NCI-H69 (cell line): ENCODE data around the gene HDAC9.

Source experiments
- DNase-seq: peaks from one replicate; lab custom pipeline; 2025; lab: John Stamatoyannopoulos, UW

The HDAC9 gene

DNA sequence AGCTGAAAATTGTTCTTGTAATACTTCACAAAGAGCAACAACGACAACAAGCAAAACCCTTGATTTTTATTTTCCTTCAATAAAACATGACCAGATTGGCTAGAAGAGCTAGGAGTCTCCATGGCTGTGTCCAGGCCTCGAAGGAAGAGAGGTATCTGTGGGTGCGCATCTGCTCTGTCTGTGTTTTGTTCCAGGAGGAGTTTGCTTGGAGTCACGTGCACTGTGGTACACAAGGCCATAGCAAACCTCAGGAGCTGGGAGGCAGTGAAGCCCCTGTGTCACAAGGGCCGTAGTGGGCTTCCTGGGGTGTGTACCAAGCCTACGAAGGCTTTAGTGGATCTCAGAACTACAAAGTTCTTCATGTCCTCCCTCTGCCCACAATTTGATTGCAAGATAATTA lies 350.2 kb downstream of the HDAC9 start:
- DNase-seq = no peak

DNA sequence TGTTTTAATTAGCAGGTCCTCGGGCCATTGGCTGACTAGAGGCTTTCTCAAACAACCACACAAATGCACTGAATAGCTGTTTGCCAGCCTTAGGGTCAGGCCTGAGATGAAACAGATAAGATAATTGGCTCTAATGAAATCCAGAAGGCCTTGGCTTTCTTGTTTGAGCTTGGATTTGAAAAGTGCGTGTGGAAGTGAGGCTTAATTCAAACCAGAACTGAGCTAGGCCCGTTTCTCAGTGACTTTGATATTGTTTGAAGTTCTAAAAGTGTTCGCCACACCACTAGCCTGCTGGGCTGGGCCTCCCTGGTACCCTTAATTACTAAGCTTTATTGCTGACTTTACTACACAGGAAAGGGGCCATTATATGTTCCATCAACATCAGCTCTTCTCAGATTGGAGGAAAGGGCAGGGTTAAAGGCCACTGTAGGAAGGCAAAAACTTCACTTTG lies 351.2 kb downstream of the HDAC9 start:
- DNase-seq = peak; percentile 89

DNA sequence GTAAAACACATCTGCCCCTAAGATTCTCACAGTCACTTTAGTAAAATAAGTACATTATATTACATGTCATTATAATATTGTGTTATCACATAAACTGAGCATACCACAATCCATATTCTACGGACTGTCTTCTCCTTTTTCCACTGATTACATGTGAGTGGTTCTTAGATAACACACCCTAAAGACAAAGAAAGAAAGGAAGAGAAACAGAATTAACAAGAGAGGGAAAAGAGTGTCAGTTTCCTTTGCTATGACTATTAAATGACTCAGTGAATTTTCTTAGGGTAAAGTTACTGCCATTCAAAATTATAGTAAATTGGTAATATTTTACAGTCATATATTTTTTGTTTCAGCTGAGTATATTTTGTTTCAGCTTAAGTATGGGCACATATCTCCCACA lies 353.6 kb downstream of the HDAC9 start:
- no peak for DNase-seq

DNA sequence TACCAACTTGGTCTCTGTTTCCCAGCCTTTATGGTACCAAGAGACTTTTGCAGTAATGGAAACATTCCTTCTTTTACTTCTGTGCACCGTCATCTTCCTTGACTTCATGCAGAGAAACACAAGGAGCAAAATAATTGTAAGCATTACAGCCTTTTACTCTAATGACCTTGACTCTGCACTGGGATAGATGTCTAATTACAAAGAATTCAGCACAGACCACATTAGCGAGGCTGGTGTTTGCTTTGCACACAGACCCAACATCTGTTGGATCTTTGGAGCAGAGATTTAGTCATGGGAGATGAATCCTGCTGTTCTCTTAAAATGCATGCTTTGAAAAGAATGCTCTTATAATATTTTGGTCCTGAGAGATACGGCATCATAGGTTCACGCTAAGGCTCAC lies 360.2 kb downstream of the HDAC9 start:
- DNase-seq = peak; percentile 97

GRCh38 chr7:18858232-18858631 lies 362.7 kb downstream of the HDAC9 start:
- no peak for DNase-seq

DNA sequence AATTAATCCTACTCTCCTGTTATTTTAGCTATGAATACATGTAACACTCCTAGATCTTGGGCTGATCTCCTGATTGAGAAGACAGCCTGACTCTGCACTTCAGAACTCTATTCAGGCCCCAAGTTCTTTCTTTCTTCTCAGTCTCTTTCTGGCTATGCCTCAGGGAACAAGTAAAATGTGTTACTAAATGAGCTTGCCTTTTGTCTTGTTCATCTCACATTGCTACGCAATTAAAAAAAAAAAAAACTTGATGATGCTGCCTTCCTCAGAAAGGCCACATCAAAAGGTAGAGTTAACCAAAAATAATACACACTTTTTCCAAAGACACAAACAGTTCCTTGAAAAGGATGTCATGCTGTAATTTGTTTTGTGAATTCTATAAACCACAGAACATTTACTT lies 363.8 kb downstream of the HDAC9 start:
- DNase-seq = no peak

GRCh38 chr7:18860221-18860620 lies 364.7 kb downstream of the HDAC9 start:
- no peak for DNase-seq

- no peak for DNase-seq
Observed at GRCh38 chr7:18861514-18862118, 366.1 kb downstream of the HDAC9 start.

- no peak for DNase-seq
Observed at GRCh38 chr7:18864967-18865366, 369.4 kb downstream of the HDAC9 start.

DNA sequence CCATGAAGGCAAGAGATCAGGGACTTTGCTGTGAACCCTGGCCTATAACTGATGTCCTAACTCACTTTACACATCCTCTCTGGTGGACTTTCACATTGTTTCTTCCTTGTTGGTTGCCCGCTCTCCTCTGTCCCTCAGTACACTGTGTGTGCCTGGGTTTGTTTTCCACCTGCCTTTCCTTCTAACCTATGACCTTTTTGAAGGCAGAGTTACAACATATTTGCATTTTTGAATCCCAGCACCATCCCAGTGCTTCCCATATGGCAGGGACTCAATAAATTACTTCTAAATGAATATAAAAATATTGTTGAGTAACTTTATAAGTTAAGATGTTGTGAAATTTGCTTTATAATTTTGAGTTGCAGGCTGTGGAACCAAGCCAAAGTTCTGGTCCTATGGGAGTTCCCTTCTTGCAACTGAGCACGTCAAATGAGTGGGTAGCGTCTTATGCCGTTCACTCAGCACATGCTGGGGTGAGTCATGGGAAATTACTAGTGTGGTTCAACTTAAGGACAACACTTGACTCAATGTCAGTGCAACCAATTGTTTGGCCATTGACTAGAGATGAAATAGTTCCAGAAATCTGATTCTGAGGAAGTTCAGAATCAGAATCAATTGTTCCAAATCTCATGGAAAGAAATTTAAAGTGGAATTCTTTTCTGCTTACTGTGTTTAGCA lies 370.9 kb downstream of the HDAC9 start:
- DNase-seq = peak; percentile 93

GRCh38 chr7:18872344-18872743 lies 376.8 kb downstream of the HDAC9 start:
- no peak for DNase-seq

GRCh38 chr7:18873734-18874336 lies 378.3 kb downstream of the HDAC9 start:
- DNase-seq = peak; percentile 42

GRCh38 chr7:18874880-18875279 lies 379.3 kb downstream of the HDAC9 start:
- DNase-seq = no peak

GRCh38 chr7:18877874-18878273 lies 382.3 kb downstream of the HDAC9 start:
- DNase-seq = peak; percentile 13

GRCh38 chr7:18886832-18887231 lies 391.3 kb downstream of the HDAC9 start:
- peak; percentile 23 for DNase-seq

DNA sequence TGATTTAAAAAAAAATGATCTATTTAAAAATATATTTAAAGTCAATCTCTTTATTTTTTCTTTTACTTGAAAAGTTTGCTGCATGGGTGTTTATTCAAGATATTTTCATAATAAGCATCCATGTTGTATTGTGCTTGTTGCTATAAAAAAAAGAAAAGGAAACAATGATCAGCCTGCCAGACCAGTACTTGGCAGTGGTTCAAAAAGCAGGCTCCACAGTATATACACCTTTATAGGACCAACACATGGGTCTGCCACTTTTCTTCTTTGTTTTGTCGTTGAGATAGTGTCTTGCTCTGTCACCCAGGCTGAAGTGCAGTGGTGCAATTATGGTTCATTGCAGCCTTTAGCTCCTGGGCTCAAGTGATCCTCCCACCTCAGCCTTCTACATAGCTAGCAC lies 393.9 kb downstream of the HDAC9 start:
- DNase-seq = peak; percentile 90

DNA sequence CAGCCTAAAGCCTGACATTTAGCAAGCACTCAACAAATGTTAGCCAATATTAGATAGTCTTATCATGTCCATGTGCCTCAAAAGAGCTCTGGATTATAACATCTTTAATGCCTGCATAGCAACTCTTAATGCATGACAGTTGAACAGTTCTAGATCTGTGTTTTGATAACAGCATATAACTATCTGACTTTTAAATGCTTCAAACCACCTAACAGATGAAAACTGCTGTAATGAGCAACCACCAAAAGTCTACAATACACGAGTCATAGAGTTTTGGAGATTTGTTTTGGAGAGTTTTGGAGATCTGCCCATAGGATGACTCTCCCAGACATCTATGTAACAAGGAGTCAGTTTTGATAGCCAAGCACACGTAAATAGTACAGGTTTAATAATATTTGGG lies 394.6 kb downstream of the HDAC9 start:
- DNase-seq = peak; percentile 18

GRCh38 chr7:18890885-18891621 lies 395.5 kb downstream of the HDAC9 start:
- peak; percentile 76 for DNase-seq

GRCh38 chr7:18893156-18893555 lies 397.6 kb downstream of the HDAC9 start:
- DNase-seq = peak; percentile 13

DNA sequence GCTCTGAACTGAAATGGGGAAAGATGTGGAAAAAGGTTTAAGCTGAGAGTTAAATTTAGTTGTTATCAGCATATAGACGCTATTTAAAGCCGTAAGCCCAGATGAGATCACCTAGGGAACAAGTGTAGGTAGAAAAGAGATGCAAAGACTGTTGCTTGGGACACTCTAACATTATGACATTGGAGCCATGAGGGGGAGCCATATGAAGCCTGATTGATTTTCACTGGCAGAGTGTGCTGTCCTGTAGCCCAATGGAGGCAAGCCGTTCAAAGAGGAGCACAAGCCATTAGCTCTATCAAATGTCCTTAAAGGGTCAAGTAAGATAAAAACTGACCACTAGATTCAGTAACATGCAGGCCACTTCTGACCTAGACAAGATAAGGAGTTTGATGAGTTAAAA lies 398.6 kb downstream of the HDAC9 start:
- peak; percentile 10 for DNase-seq

GRCh38 chr7:18895456-18895855 lies 399.9 kb downstream of the HDAC9 start:
- DNase-seq = no peak

GRCh38 chr7:18896343-18896975 lies 400.9 kb downstream of the HDAC9 start:
- peak; percentile 38 for DNase-seq
